IMR-90 (cell line): ENCODE measurements around the gene USP6NL.

ENCODE experiments used
- CTCF ChIP-seq: conservative IDR thresholded peaks from 2 replicates; pipeline ENCODE4 v1.5.1; 2012; ENCODE audit warnings: mild to moderate bottlenecking, low read depth, low read length, improper control_type of control experiment
- FOS ChIP-seq: fragments of 150-350 bp; IDR thresholded peaks from 2 replicates; pipeline ENCODE4 v1.6.1; 2016; ENCODE audit warnings: low read depth, low read length
- MXI1 ChIP-seq: IDR thresholded peaks from 2 replicates; pipeline ENCODE4 v1.6.1; 2012; ENCODE audit warnings: low read depth, mild to moderate bottlenecking, low read length, moderate library complexity, borderline replicate concordance
- POLR2A ChIP-seq: IDR thresholded peaks from 2 replicates; pipeline ENCODE4 v1.6.1; 2012; ENCODE audit warnings: mild to moderate bottlenecking, low read depth, low read length

- no peak for TF ChIP-seq FOS
- TF ChIP-seq MXI1 = no peak
- TF ChIP-seq POLR2A = no peak
- no peak for TF ChIP-seq CTCF
These were observed 173.9 kb downstream of the USP6NL start for GRCh38 chr10:11437391-11438142.
